ENCODE data around the gene MAP3K19. TPM values are rescaled to one million over a fixed set of nuclear protein-coding genes. Genes with fewer than 3 reads are reported as not detected.
A peak's percentile ranks its signal among the peaks of the same experiment; 100 is the strongest.

The MAP3K19 gene
- total RNA-seq, 1 donor from 2014 or later: not detected

GRCh38 chr2:135052997-135053474, 5.8 kb upstream of the MAP3K19 start:
- peak overlapping the region; percentile 88 to 93 for H3K4me3 ChIP-seq
- no peaks in the 10 kb centered on the region for H3K36me3 ChIP-seq
- H3K9me3 ChIP-seq: no peaks in the 10 kb centered on the region
- DNase-seq (ENCODE audit: extremely low spot score in 2 of 2): no peak
- H3K4me1 ChIP-seq: peaks cover 47% of the 10 kb centered on the region
- no peak for TF ChIP-seq POLR2A (IDR thresholded peaks at IDR 0.05)
- no peak for TF ChIP-seq POLR2AphosphoS5 (IDR thresholded peaks at IDR 0.05; ENCODE audit: insufficient read depth in 1 of 2, low read depth in 1 of 2)
- TF ChIP-seq CTCF (IDR thresholded peaks at IDR 0.05): no peak
- H3K27me3 ChIP-seq: no peaks in the 10 kb centered on the region
- peak overlapping the region; percentile 97 for H3K27ac ChIP-seq
- intact Hi-C loops (cut with DNase I): no loop called here

GRCh38 chr2:135052042-135052876, 5.0 kb upstream of the MAP3K19 start, which contains the start of gene RAB3GAP1:
Gene RAB3GAP1, plus strand, starts transcription at chr2:135052292. Its CDS starts 16 bp downstream, at chr2:135052308.
- intact Hi-C loops (cut with DNase I): no loop called here
- H3K36me3 ChIP-seq: no peaks in the 10 kb centered on the region
- TF ChIP-seq POLR2A (IDR thresholded peaks at IDR 0.05) (peak in 1 of 2 donors; percentile 53), CTCF (IDR thresholded peaks at IDR 0.05) (no peak), POLR2AphosphoS5 (IDR thresholded peaks at IDR 0.05; ENCODE audit: insufficient read depth in 1 of 2, low read depth in 1 of 2) (peak; percentile 60 to 81)
- no peaks in the 10 kb centered on the region for H3K9me3 ChIP-seq
- no peaks in the 10 kb centered on the region for H3K27me3 ChIP-seq
- DNase-seq (ENCODE audit: extremely low spot score in 2 of 2): no peak
- peaks cover 39% of the 10 kb centered on the region for H3K4me1 ChIP-seq
- peak within 1 kb of the TSS; percentile 88 to 93 for H3K4me3 ChIP-seq
- H3K27ac ChIP-seq: peak within 1 kb of the TSS; percentile 97

GRCh38 chr2:135050684-135051083, 3.4 kb upstream of the MAP3K19 start:
- no peak overlapping the region for H3K4me3 ChIP-seq
- H3K27me3 ChIP-seq: no peaks in the 10 kb centered on the region
- intact Hi-C loops (cut with DNase I): no loop called here
- H3K27ac ChIP-seq: no peak overlapping the region
- H3K4me1 ChIP-seq: peaks cover 27% of the 10 kb centered on the region
- no peak for DNase-seq (ENCODE audit: extremely low spot score in 2 of 2)
- TF ChIP-seq CTCF (IDR thresholded peaks at IDR 0.05): no peak
- no peak for TF ChIP-seq POLR2A (IDR thresholded peaks at IDR 0.05)
- TF ChIP-seq POLR2AphosphoS5 (IDR thresholded peaks at IDR 0.05; ENCODE audit: insufficient read depth in 1 of 2, low read depth in 1 of 2): no peak
- H3K36me3 ChIP-seq: no peaks in the 10 kb centered on the region
- H3K9me3 ChIP-seq: no peaks in the 10 kb centered on the region

GRCh38 chr2:135050132-135050531, 2.9 kb upstream of the MAP3K19 start:
- Histone ChIP-seq H3K4me1 (peaks cover 24% of the 10 kb centered on the region), H3K36me3 (no peaks in the 10 kb centered on the region), H3K27ac (no peak overlapping the region), H3K4me3 (no peak overlapping the region), H3K27me3 (no peaks in the 10 kb centered on the region), H3K9me3 (no peaks in the 10 kb centered on the region)
- no peak for DNase-seq (ENCODE audit: extremely low spot score in 2 of 2)
- intact Hi-C loops (cut with DNase I): no loop called here
- TF ChIP-seq CTCF (IDR thresholded peaks at IDR 0.05): no peak
- no peak for TF ChIP-seq POLR2AphosphoS5 (IDR thresholded peaks at IDR 0.05; ENCODE audit: insufficient read depth in 1 of 2, low read depth in 1 of 2)
- TF ChIP-seq POLR2A (IDR thresholded peaks at IDR 0.05): no peak

- Histone ChIP-seq H3K9me3 (no peaks in the 10 kb centered on the region), H3K27me3 (no peaks in the 10 kb centered on the region), H3K36me3 (no peaks in the 10 kb centered on the region), H3K4me3 (no peak overlapping the region), H3K27ac (no peak overlapping the region), H3K4me1 (peaks cover 4% of the 10 kb centered on the region)
- intact Hi-C loops (cut with DNase I): no loop called here
- DNase-seq (ENCODE audit: extremely low spot score in 2 of 2): no peak
- TF ChIP-seq POLR2AphosphoS5 (IDR thresholded peaks at IDR 0.05; ENCODE audit: insufficient read depth in 1 of 2, low read depth in 1 of 2) (no peak), CTCF (IDR thresholded peaks at IDR 0.05) (no peak), POLR2A (IDR thresholded peaks at IDR 0.05) (no peak)
These were observed 875 bp upstream of the MAP3K19 start for GRCh38 chr2:135048122-135048521.
